ENCODE results near the gene ZFAND3. TPM values are rescaled to one million over a fixed set of nuclear protein-coding genes. Genes with fewer than 3 reads are reported as not detected.

ZFAND3 gene
- total RNA-seq, 4 donors from 2014 or later: 45.0 to 55.2 (median 49.5) TPM

DNA sequence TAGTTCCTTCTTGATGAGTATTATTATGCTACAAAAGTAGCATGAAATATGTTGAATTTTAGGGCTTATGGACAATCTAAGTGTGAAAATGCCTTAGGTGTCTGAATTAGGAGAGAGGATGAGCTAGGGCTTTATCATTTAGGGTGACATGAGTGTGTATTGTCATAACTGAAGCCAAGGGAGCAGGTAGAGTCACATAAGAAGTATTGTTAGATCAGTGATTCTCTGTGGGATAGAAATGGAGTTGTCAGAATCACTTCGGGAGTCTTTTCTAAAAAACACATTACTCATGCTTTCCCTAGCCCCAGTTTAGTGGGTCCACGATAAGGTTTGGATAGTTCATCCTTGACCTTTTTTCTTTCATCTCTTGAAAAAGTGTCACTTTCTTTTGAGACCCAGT is 16.4 kb downstream of the ZFAND3 start:
- no peaks in the 10 kb centered on the region for H3K36me3 ChIP-seq
- no peaks in the 10 kb centered on the region for H3K27me3 ChIP-seq
- peaks cover 33 to 34% of the 10 kb centered on the region in 2 donors for H3K4me1 ChIP-seq
- no peak overlapping the region for H3K27ac ChIP-seq
- ATAC-seq (no peak), DNase-seq (no peak)
- H3K9me3 ChIP-seq: no peaks in the 10 kb centered on the region
- in situ Hi-C loops (cut with MboI; ENCODE audit: low sequenced_read_pairs in 4 of 4) (no loop called here), intact Hi-C loops (cut with DNase I; ENCODE audit: low total_unique reads) (no loop called here)
- TF ChIP-seq, protein P1, sequence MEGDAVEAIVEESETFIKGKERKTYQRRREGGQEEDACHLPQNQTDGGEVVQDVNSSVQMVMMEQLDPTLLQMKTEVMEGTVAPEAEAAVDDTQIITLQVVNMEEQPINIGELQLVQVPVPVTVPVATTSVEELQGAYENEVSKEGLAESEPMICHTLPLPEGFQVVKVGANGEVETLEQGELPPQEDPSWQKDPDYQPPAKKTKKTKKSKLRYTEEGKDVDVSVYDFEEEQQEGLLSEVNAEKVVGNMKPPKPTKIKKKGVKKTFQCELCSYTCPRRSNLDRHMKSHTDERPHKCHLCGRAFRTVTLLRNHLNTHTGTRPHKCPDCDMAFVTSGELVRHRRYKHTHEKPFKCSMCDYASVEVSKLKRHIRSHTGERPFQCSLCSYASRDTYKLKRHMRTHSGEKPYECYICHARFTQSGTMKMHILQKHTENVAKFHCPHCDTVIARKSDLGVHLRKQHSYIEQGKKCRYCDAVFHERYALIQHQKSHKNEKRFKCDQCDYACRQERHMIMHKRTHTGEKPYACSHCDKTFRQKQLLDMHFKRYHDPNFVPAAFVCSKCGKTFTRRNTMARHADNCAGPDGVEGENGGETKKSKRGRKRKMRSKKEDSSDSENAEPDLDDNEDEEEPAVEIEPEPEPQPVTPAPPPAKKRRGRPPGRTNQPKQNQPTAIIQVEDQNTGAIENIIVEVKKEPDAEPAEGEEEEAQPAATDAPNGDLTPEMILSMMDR (IDR thresholded peaks at IDR 0.05 in 4 of 5, conservative IDR thresholded peaks at IDR 0.05 in 1 of 5): no peak
- TF ChIP-seq POLR2A (IDR thresholded peaks at IDR 0.05): no peak
- H3K4me3 ChIP-seq: no peak overlapping the region

DNA sequence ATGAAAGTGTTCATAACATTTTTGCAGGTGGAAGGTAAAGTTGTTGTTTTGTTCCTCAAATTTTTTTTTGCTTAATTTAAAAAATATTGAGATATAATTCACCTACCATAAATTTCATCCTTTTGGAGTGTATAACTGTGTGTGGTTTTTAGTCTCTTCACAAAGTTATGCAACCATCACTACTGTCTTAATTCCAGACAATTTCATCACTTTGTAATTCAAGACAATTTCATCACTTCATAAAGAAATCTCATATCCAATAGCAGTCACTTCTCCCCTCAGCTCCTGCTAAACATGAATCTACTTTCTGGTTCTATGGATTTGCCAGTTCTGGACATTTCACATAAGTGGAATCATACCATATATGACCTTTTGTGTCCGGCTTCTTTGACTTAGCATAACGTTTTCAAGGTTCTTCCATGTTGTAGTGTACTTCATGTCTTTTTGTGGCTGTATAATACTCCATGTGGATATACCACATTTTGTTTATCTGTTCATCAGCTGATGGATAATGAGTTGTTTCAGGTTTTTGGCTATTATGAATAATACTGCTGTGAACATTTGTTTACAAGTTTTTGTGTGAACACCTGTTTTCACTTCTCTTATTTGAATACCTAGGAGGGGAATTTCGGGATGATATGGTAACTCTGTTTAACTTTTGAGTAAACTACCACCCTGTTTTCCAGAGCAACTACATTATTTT is 18.8 kb downstream of the ZFAND3 start:
- ATAC-seq: peak; percentile 97 to 99
- intact Hi-C loops (cut with DNase I; ENCODE audit: low total_unique reads) (no loop called here), in situ Hi-C loops (cut with MboI; ENCODE audit: low sequenced_read_pairs in 4 of 4) (no loop called here)
- no peak for TF ChIP-seq POLR2A (IDR thresholded peaks at IDR 0.05)
- TF ChIP-seq, protein P1 (IDR thresholded peaks at IDR 0.05 in 4 of 5, conservative IDR thresholded peaks at IDR 0.05 in 1 of 5): no peak
- Histone ChIP-seq H3K4me3 (no peak overlapping the region), H3K4me1 (peaks cover 17 to 32% of the 10 kb centered on the region in 2 donors), H3K36me3 (no peaks in the 10 kb centered on the region), H3K9me3 (no peaks in the 10 kb centered on the region), H3K27ac (peak overlapping the region; percentile 14 to 68 (median 63)), H3K27me3 (no peaks in the 10 kb centered on the region)
- no peak for DNase-seq

DNA sequence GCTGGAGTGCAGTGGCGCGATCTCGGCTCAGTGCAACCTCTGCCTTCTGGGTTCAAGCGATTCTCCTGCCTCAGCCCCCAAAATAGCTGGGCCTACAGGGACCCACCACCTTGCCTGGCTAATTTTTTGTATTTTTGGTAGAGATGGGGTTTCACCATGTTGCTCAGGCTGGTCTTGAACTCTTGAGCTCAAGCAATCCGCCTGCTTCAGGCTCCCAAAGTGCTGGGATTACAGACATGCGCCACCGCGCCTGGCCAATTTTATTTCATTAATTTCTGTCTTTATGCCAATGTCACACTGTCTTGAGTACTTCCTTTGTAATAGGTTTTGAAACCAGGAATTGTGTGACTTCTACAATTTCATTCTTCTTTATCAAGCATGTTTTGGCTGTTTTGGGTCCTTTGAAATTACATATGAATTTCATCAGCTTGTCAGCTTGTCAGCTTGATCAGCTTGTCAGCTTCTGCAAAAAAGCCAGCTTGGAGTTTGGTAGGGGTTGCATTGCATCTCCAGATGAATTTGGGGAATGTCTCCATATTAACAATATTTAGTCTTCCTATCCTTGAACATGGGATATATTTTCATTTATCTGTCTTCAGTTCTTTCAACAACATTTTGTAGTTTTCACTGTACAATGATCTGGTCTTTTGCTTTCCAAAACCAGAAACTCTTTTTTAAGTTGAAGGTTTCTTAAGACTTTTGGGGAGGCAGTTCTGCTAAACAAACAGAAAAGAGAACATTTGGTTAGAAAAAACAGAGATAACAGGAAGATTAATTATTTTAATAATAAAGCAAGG is 20.8 kb downstream of the ZFAND3 start:
- Histone ChIP-seq H3K4me1 (peaks cover 16 to 33% of the 10 kb centered on the region in 2 donors), H3K36me3 (no peaks in the 10 kb centered on the region), H3K9me3 (no peaks in the 10 kb centered on the region), H3K27ac (no peak overlapping the region), H3K27me3 (no peaks in the 10 kb centered on the region), H3K4me3 (no peak overlapping the region)
- DNase-seq: no peak
- in situ Hi-C loops (cut with MboI; ENCODE audit: low sequenced_read_pairs in 4 of 4): no loop called here
- no peak for ATAC-seq
- TF ChIP-seq POLR2A (IDR thresholded peaks at IDR 0.05): no peak
- TF ChIP-seq, protein P1 (IDR thresholded peaks at IDR 0.05 in 4 of 5, conservative IDR thresholded peaks at IDR 0.05 in 1 of 5): no peak
- intact Hi-C loops (cut with DNase I; ENCODE audit: low total_unique reads): no loop called here

DNA sequence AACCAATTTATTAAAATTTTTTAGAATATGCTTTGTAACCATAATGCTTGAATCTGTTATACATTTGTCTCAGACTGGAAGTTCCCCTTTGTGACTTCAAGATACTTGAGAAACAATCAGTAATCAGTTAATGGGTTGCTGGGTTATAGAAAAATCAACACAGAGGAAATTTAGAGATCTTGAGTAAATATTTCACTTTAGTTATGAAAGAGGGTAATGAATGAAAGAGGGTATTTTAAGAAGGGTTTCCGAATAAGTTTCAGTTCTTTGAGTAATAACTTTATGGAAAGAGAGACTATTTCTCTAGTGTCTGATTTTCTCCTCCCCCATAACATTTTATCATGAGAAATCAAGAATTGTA is 21.4 kb downstream of the ZFAND3 start:
- Histone ChIP-seq H3K4me1 (peaks cover 22 to 34% of the 10 kb centered on the region in 2 donors), H3K9me3 (no peaks in the 10 kb centered on the region), H3K36me3 (no peaks in the 10 kb centered on the region), H3K27ac (no peak overlapping the region), H3K27me3 (no peaks in the 10 kb centered on the region), H3K4me3 (no peak overlapping the region)
- DNase-seq (no peak), ATAC-seq (no peak)
- in situ Hi-C loops (cut with MboI; ENCODE audit: low sequenced_read_pairs in 4 of 4) (no loop called here), intact Hi-C loops (cut with DNase I; ENCODE audit: low total_unique reads) (no loop called here)
- TF ChIP-seq, protein P1 (IDR thresholded peaks at IDR 0.05 in 4 of 5, conservative IDR thresholded peaks at IDR 0.05 in 1 of 5): no peak
- no peak for TF ChIP-seq POLR2A (IDR thresholded peaks at IDR 0.05)

All from gastrocnemius medialis (tissue), 4 donors.